Left ventricle myocardium inferior (tissue), 1 donor: ENCODE data around the gene XRCC5. TPM values are rescaled to one million over a fixed set of nuclear protein-coding genes. Genes with fewer than 3 reads are reported as not detected.

ENCODE experiments used
- DNase-seq: peaks from one replicate; pipeline ENCODE4 v3.0.0-alpha.2; 2020
- H3K27ac ChIP-seq: fragments of 200-600 bp; replicated peaks from 2 replicates; pipeline ENCODE4 v1.8.0; 2021
- H3K27me3 ChIP-seq: fragments of 200-600 bp; 2 replicates; pipeline ENCODE4 v1.8.0; 2021; ENCODE audit warnings: low read depth
- H3K36me3 ChIP-seq: fragments of 200-600 bp; 2 replicates; pipeline ENCODE4 v1.8.0; 2021
- H3K4me1 ChIP-seq: fragments of 200-600 bp; 2 replicates; pipeline ENCODE4 v1.8.0; 2021
- H3K4me3 ChIP-seq: fragments of 200-600 bp; 2 replicates; pipeline ENCODE4 v1.8.0; 2021; ENCODE audit warnings: mild to moderate bottlenecking, moderate library complexity
- H3K9me3 ChIP-seq: fragments of 200-600 bp; replicated peaks from 2 replicates; pipeline ENCODE4 v1.8.0; 2021
- CTCF ChIP-seq: fragments of 200-600 bp; IDR thresholded peaks from 2 replicates; pipeline ENCODE4 v1.8.0; 2021; ENCODE audit warnings: antibody characterized with exemption, mild to moderate bottlenecking, borderline replicate concordance
- intact Hi-C: fragments of 100-400 bp; cut with micrococcal nuclease; formaldehyde crosslinking; loops from one replicate; pipeline ENCODE4 v1.11.0; 2022
- total RNA-seq: library from RNA; stranded (reverse); fragmentation: NEBNext Ultra II Directional; extraction: Animal tissue kit (Norgen Biotek cat#: 25700); gene quantifications from one replicate; pipeline ENCODE4 v1.2.1, GENCODE V29; 2021
- donor health status: DM: no; HTN: yes; CAD: no; lungs with severe emphysema.

The XRCC5 gene
- total RNA-seq, 1 donor from 2014 or later = 110 TPM

GRCh38 chr2:216146573-216146972 is 37.4 kb downstream of the XRCC5 start:
- intact Hi-C loops = no loop called here

GRCh38 chr2:216147172-216148131 is 38.3 kb downstream of the XRCC5 start:
- Histone ChIP-seq H3K27ac (no peak overlapping the region), H3K27me3 (no peaks in the 10 kb centered on the region), H3K4me1 (peaks cover 4% of the 10 kb centered on the region), H3K4me3 (no peak overlapping the region), H3K36me3 (peaks cover 91% of the 10 kb centered on the region), H3K9me3 (no peaks in the 10 kb centered on the region)
- TF ChIP-seq CTCF = no peak
- no peak for DNase-seq
- intact Hi-C loops = no loop called here

More at GRCh38 chr2:216146573-216146972, 37.4 kb downstream of the XRCC5 start:
- no peak for TF ChIP-seq CTCF
- Histone ChIP-seq H3K27me3 (no peaks in the 10 kb centered on the region), H3K9me3 (no peaks in the 10 kb centered on the region), H3K27ac (no peak overlapping the region), H3K4me3 (no peak overlapping the region), H3K4me1 (peaks cover 4% of the 10 kb centered on the region), H3K36me3 (peaks cover 91% of the 10 kb centered on the region)
- DNase-seq = no peak

GRCh38 chr2:216148983-216149382 is 39.8 kb downstream of the XRCC5 start:
- H3K27ac ChIP-seq = no peak overlapping the region
- DNase-seq = no peak
- no peak for TF ChIP-seq CTCF
- peaks cover 4% of the 10 kb centered on the region for H3K4me1 ChIP-seq
- peaks cover 91% of the 10 kb centered on the region for H3K36me3 ChIP-seq
- H3K9me3 ChIP-seq = no peaks in the 10 kb centered on the region
- H3K27me3 ChIP-seq = no peaks in the 10 kb centered on the region
- intact Hi-C loops = no loop called here
- H3K4me3 ChIP-seq = no peak overlapping the region

- Histone ChIP-seq H3K27ac (no peak overlapping the region), H3K9me3 (no peaks in the 10 kb centered on the region), H3K4me3 (no peak overlapping the region), H3K27me3 (no peaks in the 10 kb centered on the region), H3K36me3 (peaks cover 91% of the 10 kb centered on the region), H3K4me1 (peaks cover 4% of the 10 kb centered on the region)
- no peak for DNase-seq
- intact Hi-C loops = no loop called here
- no peak for TF ChIP-seq CTCF
Measured at GRCh38 chr2:216149741-216150140, 40.6 kb downstream of the XRCC5 start.

GRCh38 chr2:216151313-216152025 is 42.3 kb downstream of the XRCC5 start:
- Histone ChIP-seq H3K27me3 (no peaks in the 10 kb centered on the region), H3K27ac (no peak overlapping the region), H3K4me3 (no peak overlapping the region), H3K9me3 (no peaks in the 10 kb centered on the region), H3K36me3 (peaks cover 98% of the 10 kb centered on the region), H3K4me1 (peaks cover 2% of the 10 kb centered on the region)
- intact Hi-C loops = no loop called here
- no peak for DNase-seq
- peak; percentile 11 for TF ChIP-seq CTCF
